Measurements from ENCODE around the gene KRT10.
"Not testable (repeated sequence)": the region's sequence is repeated elsewhere in the genome, so short reads cannot be mapped to it uniquely, and the experiment has no call there.

Gene KRT10

DNA sequence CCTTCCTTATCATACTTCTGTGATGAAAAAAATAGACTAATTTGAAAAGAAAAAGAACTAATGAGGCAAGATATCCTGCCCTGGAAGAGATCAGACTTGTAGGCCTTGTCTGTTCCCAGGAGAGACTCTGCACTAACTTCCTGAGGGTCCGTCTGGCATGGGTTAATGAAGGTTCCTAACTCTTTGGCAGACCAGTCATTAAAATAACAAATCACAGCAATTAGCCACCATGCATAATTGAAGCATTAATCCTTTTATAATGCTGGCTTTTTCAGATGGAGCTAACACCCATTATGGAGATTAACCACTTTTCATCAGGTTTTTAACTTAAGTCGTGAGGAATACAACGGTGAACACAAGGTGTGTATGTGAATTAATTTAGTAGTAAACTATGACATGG, 10.4 kb upstream of the KRT10 start:
- no peak for DNase-seq

DNA sequence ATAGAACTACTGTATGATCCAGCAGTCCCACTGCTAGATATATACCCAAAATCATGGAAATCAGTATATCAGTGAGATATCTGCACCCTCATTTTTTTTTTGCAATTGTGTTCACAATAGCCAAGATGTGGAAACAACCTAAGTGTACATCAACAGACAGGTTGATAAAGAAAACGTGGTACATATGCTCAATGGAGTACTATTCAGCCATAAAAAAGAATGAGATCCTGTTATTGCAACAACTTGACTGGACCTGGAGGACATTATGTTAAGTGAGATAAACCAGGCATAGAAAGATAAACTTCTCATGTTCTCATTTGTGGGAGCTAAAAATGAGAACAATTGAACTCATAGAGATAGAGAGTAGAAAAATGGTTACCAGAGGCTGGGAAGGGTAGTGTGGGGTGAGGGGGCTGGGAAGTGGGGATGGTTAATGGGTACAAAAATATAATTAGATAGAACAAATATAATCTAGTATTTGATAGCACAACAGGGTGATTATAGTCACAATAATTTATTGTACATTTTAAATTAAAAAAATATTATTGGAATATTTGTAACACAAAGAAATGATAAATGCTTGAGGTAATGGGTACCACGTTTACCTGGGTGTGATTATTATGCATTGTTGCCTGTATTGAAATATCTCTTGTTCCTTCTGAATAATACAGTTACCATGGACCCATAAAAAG, 7.8 kb upstream of the KRT10 start:
- DNase-seq: no peak

DNA sequence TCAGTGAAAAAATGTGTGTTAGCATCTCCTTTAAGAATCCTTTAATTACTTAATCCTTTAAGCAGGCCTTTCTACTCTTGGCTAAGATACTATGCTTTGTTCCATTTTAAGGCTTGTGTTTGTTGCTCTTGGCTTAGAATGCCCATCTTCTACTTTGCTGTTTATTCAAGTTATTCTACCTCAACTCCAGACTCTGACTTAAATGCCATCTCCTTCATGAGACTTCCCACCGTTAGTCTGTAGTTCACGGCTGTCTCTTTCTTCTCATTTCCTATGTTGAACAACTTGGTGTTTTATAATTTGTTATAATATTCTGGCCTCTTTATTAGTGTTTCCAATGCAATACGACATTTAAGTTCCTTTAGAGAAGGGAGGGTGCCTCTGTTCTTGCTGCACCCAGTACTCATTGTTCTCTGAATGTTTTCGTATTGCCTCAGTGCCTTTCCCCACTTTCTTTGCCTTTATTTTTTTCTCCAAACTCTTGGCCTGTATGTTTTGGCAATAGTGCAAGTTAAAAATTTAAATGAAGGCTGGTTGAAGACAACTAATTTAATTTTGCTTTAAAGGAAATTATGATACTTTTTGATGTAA, 6.1 kb upstream of the KRT10 start:
- DNase-seq: no peak

DNA sequence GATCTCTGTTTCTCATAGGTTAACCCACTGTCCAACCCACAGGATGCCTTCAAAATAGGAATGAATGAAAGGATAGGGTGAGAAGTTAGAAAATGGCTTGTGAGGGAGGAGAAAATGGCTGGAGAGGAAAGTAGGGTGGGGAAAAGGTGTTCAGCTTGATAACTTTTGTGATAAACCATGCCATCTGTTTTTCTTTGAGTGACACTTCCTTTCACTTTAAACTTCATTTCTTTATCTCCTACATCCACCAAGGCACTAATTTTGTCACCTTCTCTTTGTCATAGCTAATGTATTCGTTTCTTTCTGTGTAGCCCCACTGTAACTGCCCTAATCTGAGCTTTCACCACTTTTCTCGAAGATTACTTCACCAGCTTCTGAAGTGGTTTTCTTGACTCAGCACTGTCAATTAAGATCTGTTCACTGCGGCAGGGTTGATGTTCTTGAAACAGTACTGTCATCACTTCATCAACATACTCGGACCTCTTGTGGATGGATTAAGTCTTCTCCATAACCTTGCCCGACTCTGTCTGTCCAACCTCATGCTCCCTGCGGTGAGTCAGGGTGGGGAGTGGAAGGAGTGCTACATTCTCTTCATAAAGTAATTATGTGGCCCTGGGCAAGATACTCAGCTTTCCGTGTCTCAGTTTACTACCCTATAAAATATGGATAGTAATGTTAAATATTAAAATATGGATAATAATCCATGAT, 5.5 kb upstream of the KRT10 start:
- DNase-seq: no peak

GRCh38 chr17:40825599-40825998, 3.2 kb upstream of the KRT10 start:
- DNase-seq: no peak

- DNase-seq: no peak
These were observed 1.8 kb upstream of the KRT10 start for GRCh38 chr17:40824015-40824832.

- no peak for DNase-seq
These were observed 878 bp downstream of the KRT10 start for GRCh38 chr17:40821536-40821935.

- DNase-seq: no peak
These were observed 2.1 kb downstream of the KRT10 start for GRCh38 chr17:40820228-40820838.

GRCh38 chr17:40819528-40820125, 2.8 kb downstream of the KRT10 start:
- no peak for DNase-seq

DNA sequence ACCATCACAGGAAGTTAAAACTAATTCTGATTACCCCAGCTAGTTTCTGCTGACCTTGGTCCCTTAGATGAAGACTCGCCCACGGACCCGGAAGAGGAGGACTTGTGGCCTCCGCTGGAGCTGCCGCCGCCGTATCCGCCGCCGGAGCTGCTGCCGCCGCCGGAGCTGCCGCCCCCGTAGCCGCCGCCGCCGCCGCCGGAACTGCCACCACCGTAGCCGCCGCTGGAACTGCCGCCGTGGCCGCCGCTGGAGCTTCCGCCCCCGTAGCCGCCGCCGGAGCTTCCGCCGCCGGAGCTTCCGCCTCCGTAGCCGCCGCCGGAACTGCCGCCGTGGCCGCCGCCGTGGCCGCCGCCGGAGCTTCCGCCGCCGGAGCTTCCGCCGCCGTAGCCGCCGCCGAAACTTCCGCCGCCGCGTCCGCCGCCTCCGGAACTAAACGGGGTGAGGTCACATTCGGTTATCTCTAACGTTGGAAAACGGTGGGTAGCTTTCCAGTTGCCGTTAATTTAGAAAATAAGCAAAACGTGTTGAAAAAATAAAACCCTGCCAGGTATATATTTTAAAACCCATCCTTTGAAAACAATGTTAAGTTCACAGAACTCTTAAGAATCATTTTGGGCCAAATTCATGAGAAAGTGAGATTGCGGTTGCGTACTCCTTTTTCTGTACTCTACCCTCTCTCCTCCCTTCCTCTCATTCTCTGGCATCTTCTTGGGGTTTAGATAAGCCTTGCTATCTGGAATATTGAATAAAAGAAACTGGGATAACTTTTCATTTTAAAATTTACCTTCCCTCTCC, 3.5 kb downstream of the KRT10 start:
- DNase-seq: peak; percentile 89

GRCh38 chr17:40818343-40818732, 4.1 kb downstream of the KRT10 start:
- DNase-seq: no peak

DNA sequence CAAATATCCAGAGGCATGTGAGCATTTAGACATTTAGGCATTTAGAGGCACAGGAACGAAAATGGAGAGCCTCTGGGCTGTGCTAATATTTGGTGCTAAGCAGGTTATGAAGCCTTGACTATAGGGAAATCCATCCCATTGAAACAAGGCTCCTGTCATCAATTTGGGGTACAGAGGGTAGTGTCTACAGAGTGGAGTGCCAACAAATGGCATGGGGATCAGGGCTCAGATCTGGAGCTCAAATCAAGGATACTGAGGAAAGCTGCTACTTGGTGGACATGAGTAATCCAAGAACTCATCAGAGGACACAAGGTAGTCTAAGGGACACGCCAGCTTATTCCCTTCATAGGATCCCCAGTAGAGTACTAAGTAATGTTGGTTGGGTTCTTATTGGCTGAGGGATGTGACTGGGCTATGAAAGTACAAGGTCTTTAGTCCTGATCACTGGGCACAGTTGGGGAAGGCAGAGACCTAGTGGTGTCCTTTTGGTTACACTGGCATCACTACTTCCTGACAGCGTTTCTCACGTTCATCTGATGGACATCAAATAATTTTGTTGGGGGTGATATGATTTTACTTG, 5.2 kb downstream of the KRT10 start:
- DNase-seq: no peak

DNA sequence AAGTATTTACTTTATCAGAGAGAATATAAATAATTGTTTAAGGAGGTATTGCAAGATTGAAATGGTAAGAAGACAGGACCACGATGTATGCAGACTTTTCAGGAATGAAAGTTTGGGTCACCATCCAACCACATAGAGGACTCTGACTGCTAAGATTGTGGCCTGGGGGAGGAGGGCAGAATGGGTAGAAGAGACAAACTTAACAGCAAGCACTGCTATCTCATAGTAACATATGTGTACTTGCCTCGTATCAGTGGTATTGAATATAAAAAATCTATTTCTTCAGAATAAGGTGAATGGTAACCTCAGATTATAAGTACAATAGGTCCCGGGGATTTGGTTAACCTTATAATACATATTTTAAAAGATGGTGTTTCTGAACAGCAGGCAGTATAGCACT, 5.8 kb downstream of the KRT10 start:
- DNase-seq: no peak

DNA sequence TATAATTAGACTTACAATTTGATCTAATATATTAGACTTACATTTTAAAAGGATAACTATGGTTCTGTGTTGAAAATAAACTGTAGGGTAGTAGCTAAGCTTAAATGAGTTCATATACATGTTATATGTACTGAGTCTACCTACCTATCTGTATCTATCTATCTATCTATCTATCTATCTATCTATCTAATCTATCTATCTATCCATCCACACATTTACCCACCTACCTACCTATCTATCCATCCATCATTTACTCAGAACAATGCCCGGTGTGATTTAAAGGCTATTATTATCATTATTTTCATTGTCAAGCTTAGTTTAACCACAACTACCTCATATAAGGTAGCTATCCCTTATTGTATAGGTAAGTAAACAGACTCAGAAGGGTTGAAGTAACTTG, 7.0 kb downstream of the KRT10 start:
- no peak for DNase-seq

GRCh38 chr17:40814657-40815056, 7.8 kb downstream of the KRT10 start:
- DNase-seq: not testable (repeated sequence)

- DNase-seq: no peak
These were observed 8.6 kb downstream of the KRT10 start for GRCh38 chr17:40813804-40814203.

GRCh38 chr17:40812639-40813038, 9.8 kb downstream of the KRT10 start:
- no peak for DNase-seq

DNA sequence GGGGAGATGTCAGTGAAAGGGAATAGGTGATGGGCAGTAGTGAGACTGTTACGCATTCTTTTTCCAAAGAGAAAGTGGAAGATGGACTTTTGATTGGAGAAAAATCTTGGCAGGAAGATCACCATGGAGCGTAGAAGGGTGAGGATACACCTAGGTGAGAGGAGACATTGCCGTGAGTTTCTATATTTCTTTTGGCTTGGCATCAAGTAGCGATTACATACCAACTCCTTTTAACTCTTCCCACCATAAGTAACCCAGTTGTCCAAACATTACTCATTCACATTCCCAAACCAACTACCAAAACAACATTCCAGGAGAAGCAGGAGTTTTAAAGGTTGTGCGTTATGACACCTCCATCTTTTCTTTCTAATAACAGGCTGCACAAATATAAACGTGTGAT, 11.9 kb downstream of the KRT10 start:
- DNase-seq: no peak

GRCh38 chr17:40809721-40810421, 12.5 kb downstream of the KRT10 start:
- no peak for DNase-seq

DNA sequence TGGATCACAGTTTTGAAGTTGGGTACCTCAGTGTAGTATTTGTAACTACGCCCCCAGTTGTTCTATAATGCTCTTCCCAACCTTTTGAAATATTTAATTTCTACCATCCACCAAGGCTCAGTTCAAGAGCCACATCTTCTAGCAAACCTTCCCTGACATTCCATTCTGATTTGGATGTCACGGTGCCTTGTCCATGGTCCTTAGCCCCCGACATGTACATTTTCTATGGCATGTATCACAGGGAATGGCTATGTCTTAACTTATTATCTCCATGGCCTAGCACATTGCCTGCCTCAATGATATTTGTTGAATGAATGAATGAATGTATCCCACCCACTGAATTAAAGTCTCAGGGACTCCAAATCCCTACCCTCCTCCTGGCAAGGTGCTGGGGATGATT, 16.3 kb downstream of the KRT10 start:
- DNase-seq: no peak

GRCh38 chr17:40803617-40804082, 18.8 kb downstream of the KRT10 start:
- DNase-seq: peak; percentile 86

Data from RPMI8226 (cell line).